Measurements from ENCODE around the gene GLIS1. TPM values are rescaled to one million over a fixed set of nuclear protein-coding genes. Genes with fewer than 3 reads are reported as not detected.

GLIS1 gene
- total and polyA plus RNA-seq, 2 donors (not counting 3 experiments of a cell fraction or from before 2014, with no cell fraction given), result not detected

DNA sequence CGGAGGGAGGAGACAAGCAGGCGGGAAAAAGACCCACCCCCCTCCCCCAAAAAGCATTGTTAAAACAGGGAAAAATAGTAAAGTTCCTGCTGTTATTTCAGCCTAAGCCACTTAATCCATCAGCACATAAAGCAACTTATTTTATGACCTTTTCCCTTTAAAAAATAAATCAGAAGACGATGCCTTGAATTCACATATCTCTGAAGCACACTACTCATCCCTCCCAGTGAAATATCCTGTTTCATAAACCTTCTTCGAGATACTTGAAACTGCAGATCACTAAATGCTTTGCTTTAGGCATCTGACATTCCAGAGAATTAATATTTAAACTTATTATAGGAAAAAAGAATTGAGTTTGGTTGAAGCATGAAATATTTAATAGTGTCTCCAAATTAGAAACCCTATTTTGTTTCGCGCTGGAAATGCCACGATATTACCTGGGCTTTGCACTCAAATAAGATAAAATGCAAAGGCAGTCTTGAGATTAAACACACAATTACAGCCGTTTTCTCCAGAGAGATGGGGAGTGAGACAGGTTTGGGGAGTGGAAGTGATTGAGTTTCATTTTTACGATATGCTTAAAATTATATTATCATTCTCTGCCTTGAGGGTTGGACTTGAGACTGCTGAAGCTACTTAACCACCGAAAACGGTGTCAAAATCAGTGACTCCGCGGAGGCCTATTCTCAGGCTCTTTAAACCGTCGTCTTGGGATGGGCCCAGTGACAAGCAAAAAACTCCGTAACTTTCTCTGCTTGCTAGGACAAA lies 9.3 kb downstream of the GLIS1 start:
- ChIA-PET CTCF (interaction anchor here (0.6 to 0.8 kb wide), 2 partner anchors 144 to 243 kb away, joined by 3 read pairs; no protein-coding TSS in a partner anchor), POLR2A (no interaction called here)
- Histone ChIP-seq H3K27me3 (ENCODE audit: control insufficient read depth in 2 of 2, insufficient read depth in 2 of 2, low read length in 2 of 2) (peaks cover 18 to 46% of the 10 kb centered on the region in 2 experiments), H3K4me1 (ENCODE audit: control insufficient read depth, extremely low read depth, insufficient read depth, low read length) (no peaks in the 10 kb centered on the region), H3K9me3 (replicated peaks; ENCODE audit: control insufficient read depth, insufficient read depth, low read length) (no peaks in the 10 kb centered on the region), H3K9me1 (replicated peaks; ENCODE audit: control insufficient read depth, extremely low read depth, insufficient read depth, low read length) (no peaks in the 10 kb centered on the region), H2AFZ (ENCODE audit: low read depth, low read length) (no peak overlapping the region), H3K36me3 (ENCODE audit: control insufficient read depth in 2 of 2, extremely low read depth in 1 of 2, insufficient read depth in 2 of 2, low read length in 2 of 2) (no peaks in the 10 kb centered on the region), H4K20me1 (replicated peaks; ENCODE audit: control insufficient read depth, extremely low read depth, insufficient read depth, low read length) (no peaks in the 10 kb centered on the region), H3K27ac (ENCODE audit: insufficient read depth, low read depth, low read length) (no peak overlapping the region), H3K9ac (replicated peaks; ENCODE audit: extremely low read depth, insufficient read depth, low read length) (no peak overlapping the region), H3K4me3 (replicated peaks in 1 of 3; ENCODE audit: insufficient read depth in 1 of 3, low read depth in 1 of 3, low read length in 3 of 3) (no peak overlapping the region), H3K79me2 (ENCODE audit: control insufficient read depth, insufficient read depth, low read length) (no peaks in the 10 kb centered on the region), H3K4me2 (ENCODE audit: insufficient read depth, low read length) (no peak overlapping the region)
- BruUV-seq (replicated peaks), result no TSS peak
- no peak for FAIRE-seq
- dilution Hi-C loops (cut with MboI; ENCODE audit: extremely low pct_ligation_motif_present, low sequenced_read_pairs), result no loop called here
- TF ChIP-seq EZH2 (IDR thresholded peaks at IDR 0.05; ENCODE audit: borderline replicate concordance, low read depth, low read length, severe bottlenecking) (no peak), MYC (IDR thresholded peaks at IDR 0.05; ENCODE audit: low read depth, low read length) (no peak), GATA2 (IDR thresholded peaks at IDR 0.05; ENCODE audit: insufficient read depth, insufficient read length, low read depth, low read length) (no peak), POLR2AphosphoS5 (IDR thresholded peaks at IDR 0.05; ENCODE audit: insufficient read depth, low read depth, low read length) (no peak), FOS (IDR thresholded peaks at IDR 0.05; ENCODE audit: borderline replicate concordance, insufficient read depth, low read length) (no peak), JUN (IDR thresholded peaks at IDR 0.05; ENCODE audit: borderline replicate concordance, insufficient read depth, insufficient read length, low read depth) (no peak), POLR2A (IDR thresholded peaks at IDR 0.05; ENCODE audit: low read depth, low read length) (no peak)
- TF ChIP-seq, protein P1, sequence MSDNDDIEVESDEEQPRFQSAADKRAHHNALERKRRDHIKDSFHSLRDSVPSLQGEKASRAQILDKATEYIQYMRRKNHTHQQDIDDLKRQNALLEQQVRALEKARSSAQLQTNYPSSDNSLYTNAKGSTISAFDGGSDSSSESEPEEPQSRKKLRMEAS (IDR thresholded peaks at IDR 0.05; ENCODE audit: insufficient read depth, insufficient read length), result no peak
- TF ChIP-seq, protein P2, sequence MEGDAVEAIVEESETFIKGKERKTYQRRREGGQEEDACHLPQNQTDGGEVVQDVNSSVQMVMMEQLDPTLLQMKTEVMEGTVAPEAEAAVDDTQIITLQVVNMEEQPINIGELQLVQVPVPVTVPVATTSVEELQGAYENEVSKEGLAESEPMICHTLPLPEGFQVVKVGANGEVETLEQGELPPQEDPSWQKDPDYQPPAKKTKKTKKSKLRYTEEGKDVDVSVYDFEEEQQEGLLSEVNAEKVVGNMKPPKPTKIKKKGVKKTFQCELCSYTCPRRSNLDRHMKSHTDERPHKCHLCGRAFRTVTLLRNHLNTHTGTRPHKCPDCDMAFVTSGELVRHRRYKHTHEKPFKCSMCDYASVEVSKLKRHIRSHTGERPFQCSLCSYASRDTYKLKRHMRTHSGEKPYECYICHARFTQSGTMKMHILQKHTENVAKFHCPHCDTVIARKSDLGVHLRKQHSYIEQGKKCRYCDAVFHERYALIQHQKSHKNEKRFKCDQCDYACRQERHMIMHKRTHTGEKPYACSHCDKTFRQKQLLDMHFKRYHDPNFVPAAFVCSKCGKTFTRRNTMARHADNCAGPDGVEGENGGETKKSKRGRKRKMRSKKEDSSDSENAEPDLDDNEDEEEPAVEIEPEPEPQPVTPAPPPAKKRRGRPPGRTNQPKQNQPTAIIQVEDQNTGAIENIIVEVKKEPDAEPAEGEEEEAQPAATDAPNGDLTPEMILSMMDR (IDR thresholded peaks at IDR 0.05; ENCODE audit: extremely low read depth in 1 of 2, insufficient read depth in 1 of 2, low read depth in 1 of 2, low read length in 2 of 2), result no peak
- no peak for DNase-seq (ENCODE audit: low read depth, low spot score)
- intact Hi-C loops (cut with micrococcal nuclease), result no loop called here
